ENCODE results near the gene NUDCD3. TPM values are rescaled to one million over a fixed set of nuclear protein-coding genes. Genes with fewer than 3 reads are reported as not detected.

The NUDCD3 gene
- total and polyA plus RNA-seq, 2 of the 8 experiments (the other 6 are each of a cell fraction or from before 2014, with no cell fraction given): 35.2 to 93.7 TPM

DNA sequence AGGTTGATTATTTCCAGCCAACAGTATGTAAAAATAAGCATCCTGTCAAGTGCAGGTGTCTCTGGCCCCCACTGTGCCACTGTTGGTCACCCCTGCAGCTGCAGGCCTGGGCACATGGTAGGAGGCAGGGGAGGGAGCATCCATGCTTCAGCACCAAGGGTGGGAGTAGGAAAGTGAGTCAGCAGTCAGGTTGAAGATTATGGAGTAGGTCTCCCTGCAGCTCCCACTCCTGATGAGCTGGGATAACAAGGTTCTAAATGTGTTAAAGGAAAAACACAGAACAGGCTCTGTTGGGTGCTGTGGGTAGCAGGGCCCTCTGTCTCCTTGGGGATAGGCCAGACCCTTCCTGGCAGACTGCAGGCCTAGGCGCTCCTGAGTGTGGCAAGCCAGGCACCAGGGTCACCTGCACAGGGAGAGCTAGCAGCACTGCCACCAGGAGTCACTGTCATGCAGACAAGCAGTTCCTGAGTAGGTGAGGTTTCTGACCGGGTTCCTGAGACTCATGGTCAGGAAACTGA, 59.3 kb downstream of the NUDCD3 start:
- no peak for FAIRE-seq
- TF ChIP-seq RAD21 (IDR thresholded peaks at IDR 0.05 in 1 of 2, conservative IDR thresholded peaks at IDR 0.05 in 1 of 2; ENCODE audit: low read depth in 2 of 2, low read length in 2 of 2) (peak; percentile 48 to 61), SAP30 (IDR thresholded peaks at IDR 0.05; ENCODE audit: insufficient read depth, insufficient replicate concordance, low read length) (no peak), SIN3A (conservative IDR thresholded peaks at IDR 0.05 in 1 of 2, IDR thresholded peaks at IDR 0.05 in 1 of 2; ENCODE audit: low read depth in 1 of 2, low read length in 2 of 2) (no peak), SUZ12 (IDR thresholded peaks at IDR 0.05; ENCODE audit: low read length) (no peak), EGR1 (IDR thresholded peaks at IDR 0.05; ENCODE audit: borderline replicate concordance, low read depth, low read length) (no peak)
- TF ChIP-seq, protein P1, sequence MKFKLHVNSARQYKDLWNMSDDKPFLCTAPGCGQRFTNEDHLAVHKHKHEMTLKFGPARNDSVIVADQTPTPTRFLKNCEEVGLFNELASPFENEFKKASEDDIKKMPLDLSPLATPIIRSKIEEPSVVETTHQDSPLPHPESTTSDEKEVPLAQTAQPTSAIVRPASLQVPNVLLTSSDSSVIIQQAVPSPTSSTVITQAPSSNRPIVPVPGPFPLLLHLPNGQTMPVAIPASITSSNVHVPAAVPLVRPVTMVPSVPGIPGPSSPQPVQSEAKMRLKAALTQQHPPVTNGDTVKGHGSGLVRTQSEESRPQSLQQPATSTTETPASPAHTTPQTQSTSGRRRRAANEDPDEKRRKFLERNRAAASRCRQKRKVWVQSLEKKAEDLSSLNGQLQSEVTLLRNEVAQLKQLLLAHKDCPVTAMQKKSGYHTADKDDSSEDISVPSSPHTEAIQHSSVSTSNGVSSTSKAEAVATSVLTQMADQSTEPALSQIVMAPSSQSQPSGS (IDR thresholded peaks at IDR 0.05; ENCODE audit: low read length): no peak
- TF ChIP-seq, protein P2, sequence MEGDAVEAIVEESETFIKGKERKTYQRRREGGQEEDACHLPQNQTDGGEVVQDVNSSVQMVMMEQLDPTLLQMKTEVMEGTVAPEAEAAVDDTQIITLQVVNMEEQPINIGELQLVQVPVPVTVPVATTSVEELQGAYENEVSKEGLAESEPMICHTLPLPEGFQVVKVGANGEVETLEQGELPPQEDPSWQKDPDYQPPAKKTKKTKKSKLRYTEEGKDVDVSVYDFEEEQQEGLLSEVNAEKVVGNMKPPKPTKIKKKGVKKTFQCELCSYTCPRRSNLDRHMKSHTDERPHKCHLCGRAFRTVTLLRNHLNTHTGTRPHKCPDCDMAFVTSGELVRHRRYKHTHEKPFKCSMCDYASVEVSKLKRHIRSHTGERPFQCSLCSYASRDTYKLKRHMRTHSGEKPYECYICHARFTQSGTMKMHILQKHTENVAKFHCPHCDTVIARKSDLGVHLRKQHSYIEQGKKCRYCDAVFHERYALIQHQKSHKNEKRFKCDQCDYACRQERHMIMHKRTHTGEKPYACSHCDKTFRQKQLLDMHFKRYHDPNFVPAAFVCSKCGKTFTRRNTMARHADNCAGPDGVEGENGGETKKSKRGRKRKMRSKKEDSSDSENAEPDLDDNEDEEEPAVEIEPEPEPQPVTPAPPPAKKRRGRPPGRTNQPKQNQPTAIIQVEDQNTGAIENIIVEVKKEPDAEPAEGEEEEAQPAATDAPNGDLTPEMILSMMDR (IDR thresholded peaks at IDR 0.05; ENCODE audit: control extremely low read depth in 1 of 3, insufficient read depth in 1 of 3, low read depth in 1 of 3, low read length in 3 of 3): peak; percentile 51 to 71 (median 68)

More for the DNA sequence above, 59.3 kb downstream of the NUDCD3 start:
- Histone ChIP-seq H4K5ac (ENCODE audit: insufficient read length, low read depth, low read length) (no peak overlapping the region), H3K79me1 (ENCODE audit: low read depth, low read length) (peaks cover 14% of the 10 kb centered on the region), H2AK5ac (ENCODE audit: low read depth, low read length) (no peak overlapping the region), H4K91ac (replicated peaks; ENCODE audit: insufficient read length, low read length) (no peak overlapping the region), H3K36me3 (ENCODE audit: control insufficient read depth in 2 of 4, insufficient read depth in 4 of 4, low read length in 3 of 4) (peaks cover 0 to 13% (median 1%) of the 10 kb centered on the region in 4 experiments; a peak in 4 of 8 replicates), H3K18ac (ENCODE audit: extremely low read depth, low read length) (no peak overlapping the region), H2BK15ac (ENCODE audit: low read length) (no peak overlapping the region), H2AFZ (ENCODE audit: low read length) (no peak overlapping the region), H3K9me3 (ENCODE audit: insufficient read depth in 2 of 2, low read depth in 1 of 2, low read length in 1 of 2) (no peaks in the 10 kb centered on the region), H2BK120ac (replicated peaks; ENCODE audit: low read depth, low read length) (no peak overlapping the region), H3K4me3 (ENCODE audit: extremely low read depth in 1 of 4, insufficient read depth in 2 of 4, low read depth in 3 of 4, low read length in 4 of 4) (no peak overlapping the region), H3K79me2 (ENCODE audit: control insufficient read depth in 1 of 2, insufficient read depth in 2 of 2, low read length in 2 of 2) (peaks cover 0 to 23% of the 10 kb centered on the region in 2 experiments; a peak in 3 of 4 replicates), H3K4me1 (replicated peaks in 1 of 4; ENCODE audit: control insufficient read depth in 3 of 4, insufficient read depth in 4 of 4, low read length in 3 of 4) (0 out of 7 replicates have a peak, but pooled peaks cover 0 to 5% (median 0%) of the 10 kb centered on the region in 4 experiments), H2BK12ac (ENCODE audit: low read depth, low read length) (no peak overlapping the region), H3K27ac (ENCODE audit: low read depth, low read length) (no peak overlapping the region), H4K20me1 (replicated peaks in 1 of 2; ENCODE audit: control insufficient read depth in 1 of 2, insufficient read depth in 2 of 2, low read length in 2 of 2) (peaks cover 0 to 17% of the 10 kb centered on the region in 2 experiments), H3K4ac (replicated peaks; ENCODE audit: insufficient read length, low read depth, low read length) (no peak overlapping the region), H3K14ac (ENCODE audit: insufficient read length) (no peak overlapping the region), H3K4me2 (ENCODE audit: insufficient read depth in 1 of 2, low read depth in 2 of 2, low read length in 2 of 2) (no peak overlapping the region), H3K23me2 (ENCODE audit: low read depth, low read length) (no peaks in the 10 kb centered on the region), H3K23ac (ENCODE audit: insufficient read length) (no peak overlapping the region), H3K27me3 (replicated peaks in 1 of 4; ENCODE audit: control insufficient read depth in 3 of 4, extremely low read depth in 1 of 4, insufficient read depth in 3 of 4, low read length in 3 of 4) (no peaks in the 10 kb centered on the region), H3K9ac (replicated peaks in 1 of 4; ENCODE audit: extremely low read depth in 1 of 4, low read depth in 3 of 4, low read length in 3 of 4) (no peak overlapping the region), H3K56ac (replicated peaks; ENCODE audit: insufficient read length, low read depth, low read length) (no peak overlapping the region), H2BK20ac (ENCODE audit: low read length) (no peak overlapping the region), H4K8ac (ENCODE audit: extremely low read depth, insufficient read depth, low read length) (no peak overlapping the region), H2BK5ac (ENCODE audit: low read depth, low read length) (no peak overlapping the region)
- POLR2A ChIA-PET (ENCODE audit: partially characterized antibody): interaction anchor here (1.1 kb wide), 1 partner anchor 25 kb away, joined by 4 read pairs; no protein-coding TSS in a partner anchor
- peak; percentile 15 to 60 for DNase-seq (ENCODE audit: low read depth in 1 of 2, low spot score in 2 of 2)
- CTCF ChIA-PET (ENCODE audit: partially characterized antibody): interaction anchor here (1.0 to 2.4 kb wide), 13 partner anchors 9 to 190 kb away, joined by 3 to 9 read pairs (median 5); no protein-coding TSS in a partner anchor
- 91% methylated on average over 2 of the region's 2 CpGs; no CpG with 5 or more reads in 1 of the 2 experiments for WGBS, 2 experiments (ENCODE audit: extremely low coverage in 1 of 2, insufficient coverage in 1 of 2, insufficient read length in 1 of 2, insufficient replicate concordance in 2 of 2, low coverage in 1 of 2, low lambda C conversion rate in 2 of 2, missing lambda C conversion rate in 1 of 2)

All from H1 (cell line).